HEK293 (cell line): ENCODE data around the gene GPR146.

Experiments
- CTCF ChIP-seq: fragments of 450-650 bp; formaldehyde crosslinking; IDR thresholded peaks from 2 replicates; pipeline ENCODE4 v1.5.1; 2016; ENCODE audit warnings: missing biosample characterization, missing genetic modification characterization
- PATZ1 ChIP-seq: fragments of 450-650 bp; formaldehyde crosslinking; IDR thresholded peaks from 2 replicates; pipeline ENCODE4 v1.5.1; 2016; ENCODE audit warnings: missing biosample characterization, missing genetic modification characterization
- REST ChIP-seq: fragments of 450-650 bp; formaldehyde crosslinking; IDR thresholded peaks from 2 replicates; pipeline ENCODE4 v1.5.1; 2016; ENCODE audit warnings: missing biosample characterization, missing genetic modification characterization
- ZNF114 ChIP-seq: fragments of 450-650 bp; formaldehyde crosslinking; IDR thresholded peaks from 2 replicates; pipeline ENCODE4 v1.5.0; 2017; ENCODE audit warnings: missing biosample characterization, missing genetic modification characterization
- ZNF24 ChIP-seq: fragments of 450-650 bp; formaldehyde crosslinking; IDR thresholded peaks from 2 replicates; pipeline ENCODE4 v1.5.1; 2016; ENCODE audit warnings: missing biosample characterization, missing genetic modification characterization
- ZNF416 ChIP-seq: fragments of 450-650 bp; formaldehyde crosslinking; IDR thresholded peaks from 2 replicates; pipeline ENCODE4 v1.5.1; 2016; ENCODE audit warnings: missing biosample characterization, missing genetic modification characterization
- ZNF473 ChIP-seq: fragments of 450-650 bp; formaldehyde crosslinking; IDR thresholded peaks from 2 replicates; pipeline ENCODE4 v1.5.1; 2017; ENCODE audit warnings: missing biosample characterization, missing genetic modification characterization
- ZNF514 ChIP-seq: fragments of 450-650 bp; formaldehyde crosslinking; IDR thresholded peaks from 2 replicates; pipeline ENCODE4 v1.5.1; 2016; ENCODE audit warnings: missing biosample characterization, missing genetic modification characterization
- ZNF549 ChIP-seq: fragments of 450-650 bp; IDR thresholded peaks from 2 replicates; pipeline ENCODE4 v1.5.1; 2018; ENCODE audit warnings: missing biosample characterization, missing genetic modification characterization, mild to moderate bottlenecking, inconsistent platforms, moderate library complexity
- ZNF664 ChIP-seq: fragments of 450-650 bp; formaldehyde crosslinking; IDR thresholded peaks from 2 replicates; pipeline ENCODE4 v1.5.1; 2016; ENCODE audit warnings: missing biosample characterization, missing genetic modification characterization
- ZNF747 ChIP-seq: fragments of 450-650 bp; formaldehyde crosslinking; IDR thresholded peaks from 2 replicates; pipeline ENCODE4 v1.5.1; 2016; ENCODE audit warnings: missing biosample characterization, missing genetic modification characterization
- ZNF777 ChIP-seq: fragments of 450-650 bp; formaldehyde crosslinking; IDR thresholded peaks from 2 replicates; pipeline ENCODE4 v1.5.1; 2017; ENCODE audit warnings: missing biosample characterization, missing genetic modification characterization, borderline replicate concordance
- TF ChIP-seq, protein P1 (sequence below): fragments of 450-650 bp; formaldehyde crosslinking; IDR thresholded peaks from 2 replicates; pipeline ENCODE4 v1.5.1; 2017; ENCODE audit warnings: missing biosample characterization, mild to moderate bottlenecking, missing genetic modification characterization, moderate library complexity

GRCh38 chr7:1070544-1071011 lies 26.2 kb downstream of the GPR146 start:
- TF ChIP-seq ZNF747 (tag by site-specific recombination) (no peak), CTCF (tag by site-specific recombination) (no peak), ZNF664 (tag by site-specific recombination) (no peak), PATZ1 (tag by site-specific recombination) (no peak), ZNF473 (tag by site-specific recombination) (no peak), ZNF514 (tag by site-specific recombination) (no peak), ZNF549 (no peak), ZNF24 (tag by site-specific recombination) (no peak), ZNF416 (tag by site-specific recombination) (no peak), ZNF114 (tag by site-specific recombination) (no peak), REST (no peak), ZNF777 (tag by site-specific recombination) (no peak)
- TF ChIP-seq, protein P1, sequence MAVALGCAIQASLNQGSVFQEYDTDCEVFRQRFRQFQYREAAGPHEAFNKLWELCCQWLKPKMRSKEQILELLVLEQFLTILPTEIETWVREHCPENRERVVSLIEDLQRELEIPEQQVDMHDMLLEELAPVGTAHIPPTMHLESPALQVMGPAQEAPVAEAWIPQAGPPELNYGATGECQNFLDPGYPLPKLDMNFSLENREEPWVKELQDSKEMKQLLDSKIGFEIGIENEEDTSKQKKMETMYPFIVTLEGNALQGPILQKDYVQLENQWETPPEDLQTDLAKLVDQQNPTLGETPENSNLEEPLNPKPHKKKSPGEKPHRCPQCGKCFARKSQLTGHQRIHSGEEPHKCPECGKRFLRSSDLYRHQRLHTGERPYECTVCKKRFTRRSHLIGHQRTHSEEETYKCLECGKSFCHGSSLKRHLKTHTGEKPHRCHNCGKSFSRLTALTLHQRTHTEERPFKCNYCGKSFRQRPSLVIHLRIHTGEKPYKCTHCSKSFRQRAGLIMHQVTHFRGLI (tag by site-specific recombination), result no peak
